NCI-H146 treated with DMSO at 0.1 percent for 48 hours (cell line): Measurements from ENCODE around the gene GPSM1.
A peak's percentile ranks its signal among the peaks of the same experiment; 100 is the strongest.

Experiments
- DNase-seq: peaks from one replicate; lab custom pipeline; 2025; ENCODE audit not compliant: unreplicated experiment; lab: John Stamatoyannopoulos, UW

GPSM1 gene

GRCh38 chr9:136358888-136359287 is 31.5 kb downstream of the GPSM1 start:
- DNase-seq: no peak

- no peak for DNase-seq
Measured at GRCh38 chr9:136359774-136360718, 32.7 kb downstream of the GPSM1 start.

DNA sequence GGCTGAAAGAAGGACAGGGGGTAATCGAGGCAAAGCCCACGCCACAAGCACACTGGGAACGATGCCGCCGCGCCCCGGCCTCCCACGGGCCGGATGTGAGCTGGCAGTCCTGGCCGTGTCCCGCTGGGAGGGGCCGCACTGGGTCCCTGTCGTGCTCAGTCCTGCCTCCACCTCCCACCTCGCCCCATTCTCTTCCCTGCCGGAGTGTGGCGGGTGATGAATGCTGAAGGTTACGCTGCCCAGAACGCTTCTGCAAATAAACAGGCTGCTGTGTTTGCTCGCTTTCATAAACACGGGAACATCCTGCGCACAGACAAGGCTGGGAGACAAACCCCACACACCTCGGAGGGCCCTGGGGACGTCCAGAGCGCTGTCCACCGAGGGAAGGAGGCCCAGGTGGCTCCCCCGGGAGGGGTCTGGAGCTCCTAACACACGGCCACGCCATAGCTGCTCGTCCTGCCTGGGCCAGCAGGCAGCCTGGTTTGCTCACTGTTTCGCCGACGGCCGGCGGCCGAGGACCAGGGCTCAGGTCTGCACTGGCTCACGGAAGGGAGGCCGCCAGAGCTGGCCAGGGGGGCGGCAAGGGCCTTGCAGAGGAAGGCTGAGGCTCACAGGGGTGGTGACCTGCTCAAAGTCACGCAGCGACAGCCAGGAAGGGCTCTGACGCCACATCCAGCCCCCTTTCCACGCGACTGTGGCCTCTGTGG is 33.9 kb downstream of the GPSM1 start:
- DNase-seq: no peak

- DNase-seq: no peak
Measured at GRCh38 chr9:136361754-136362449, 34.6 kb downstream of the GPSM1 start.

- no peak for DNase-seq
Measured at GRCh38 chr9:136362450-136362784, 35.1 kb downstream of the GPSM1 start.

- DNase-seq: peak; percentile 62
Measured at GRCh38 chr9:136363106-136363948, 36.0 kb downstream of the GPSM1 start, which contains the start of gene DNLZ. TSS of gene DNLZ (minus strand) at chr9:136363744. CDS start at chr9:136363714, 30 bp downstream.

GRCh38 chr9:136363949-136364748 is 36.8 kb downstream of the GPSM1 start:
- DNase-seq: peak; percentile 24

DNA sequence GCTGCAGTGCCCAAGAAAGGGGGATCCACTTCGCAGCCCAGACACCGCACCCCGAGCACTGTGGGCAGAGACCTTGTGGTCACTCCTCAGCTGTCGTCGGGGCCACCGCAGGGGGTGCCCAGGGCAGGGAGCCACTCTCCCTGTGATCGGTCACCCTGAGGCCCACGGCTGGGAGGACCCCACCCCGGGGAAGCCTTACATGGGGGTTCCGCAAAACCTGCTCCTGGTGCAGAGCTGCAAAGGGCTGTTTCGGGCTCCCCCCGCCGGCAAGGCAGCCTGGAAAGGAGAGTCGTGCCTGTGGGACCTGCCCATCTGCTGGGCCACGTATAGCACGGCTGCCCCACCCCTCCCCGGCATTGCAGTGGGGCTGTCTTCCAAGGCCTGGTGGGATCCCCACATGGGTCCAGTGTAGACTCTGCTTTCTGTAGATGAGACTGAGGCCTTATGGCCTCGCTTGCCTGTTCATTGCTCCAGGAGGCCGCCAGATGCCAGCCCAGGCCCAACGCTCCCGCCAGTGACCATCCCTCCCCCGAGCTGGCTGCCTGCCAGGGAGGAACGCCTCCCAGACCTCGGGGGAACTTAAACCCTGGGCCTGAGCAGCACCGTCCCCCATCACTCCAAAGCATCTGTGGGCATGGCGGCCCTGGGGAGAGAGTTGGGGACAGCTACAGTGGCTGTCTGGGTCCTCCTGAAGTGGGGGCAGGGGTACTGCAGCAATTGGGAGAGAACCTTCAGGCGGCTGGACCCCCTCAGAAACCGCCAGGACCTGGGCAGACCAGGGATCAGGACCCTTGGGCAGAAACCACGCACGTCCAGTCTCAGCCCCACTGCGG is 37.8 kb downstream of the GPSM1 start:
- no peak for DNase-seq

DNA sequence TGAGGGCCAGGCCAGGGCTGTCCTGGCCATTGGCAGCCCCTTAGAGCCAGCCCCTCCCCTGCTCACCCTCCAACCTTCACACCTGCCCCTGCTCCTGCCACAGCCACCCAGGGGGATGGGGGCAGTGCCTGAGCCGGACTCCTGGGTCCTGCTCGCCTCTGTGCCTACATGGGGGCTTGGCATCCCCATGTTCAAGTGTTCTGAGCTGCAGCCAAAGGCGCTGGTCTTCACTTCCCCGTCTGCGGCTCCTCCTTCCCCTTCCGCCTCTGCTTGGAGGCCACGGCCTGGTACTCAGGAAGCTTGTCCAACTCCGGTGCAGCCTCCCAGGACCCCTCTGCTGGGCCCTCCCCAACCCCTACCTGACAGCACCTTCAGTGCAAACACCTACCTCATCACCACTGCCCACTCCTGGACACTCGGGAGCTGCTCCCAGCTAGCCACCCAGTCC is 38.5 kb downstream of the GPSM1 start:
- DNase-seq: no peak

DNA sequence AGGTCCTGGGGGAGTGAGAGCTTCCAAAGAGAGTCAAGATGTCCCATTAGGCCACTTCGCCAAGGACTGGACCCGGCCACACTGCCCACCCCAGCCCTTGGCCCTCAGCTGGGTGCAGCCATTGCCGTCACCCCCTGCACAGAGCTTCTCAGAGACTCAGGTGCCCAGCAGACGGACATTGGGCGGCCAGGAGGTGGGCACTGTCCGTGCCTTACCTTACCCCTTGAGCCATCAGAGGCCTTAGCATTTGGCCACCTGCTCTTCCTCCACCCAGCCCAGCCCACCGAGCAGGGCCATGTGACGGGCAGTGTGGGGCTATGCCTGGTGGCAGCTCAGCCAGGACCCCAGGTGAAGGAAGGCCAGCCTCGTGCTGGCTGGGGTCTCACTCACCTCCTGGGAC is 39.5 kb downstream of the GPSM1 start:
- DNase-seq: no peak

GRCh38 chr9:136367296-136368145 is 40.2 kb downstream of the GPSM1 start:
- no peak for DNase-seq

GRCh38 chr9:136368190-136368589 is 40.9 kb downstream of the GPSM1 start:
- DNase-seq: no peak

GRCh38 chr9:136370037-136370436 is 42.7 kb downstream of the GPSM1 start:
- no peak for DNase-seq

DNA sequence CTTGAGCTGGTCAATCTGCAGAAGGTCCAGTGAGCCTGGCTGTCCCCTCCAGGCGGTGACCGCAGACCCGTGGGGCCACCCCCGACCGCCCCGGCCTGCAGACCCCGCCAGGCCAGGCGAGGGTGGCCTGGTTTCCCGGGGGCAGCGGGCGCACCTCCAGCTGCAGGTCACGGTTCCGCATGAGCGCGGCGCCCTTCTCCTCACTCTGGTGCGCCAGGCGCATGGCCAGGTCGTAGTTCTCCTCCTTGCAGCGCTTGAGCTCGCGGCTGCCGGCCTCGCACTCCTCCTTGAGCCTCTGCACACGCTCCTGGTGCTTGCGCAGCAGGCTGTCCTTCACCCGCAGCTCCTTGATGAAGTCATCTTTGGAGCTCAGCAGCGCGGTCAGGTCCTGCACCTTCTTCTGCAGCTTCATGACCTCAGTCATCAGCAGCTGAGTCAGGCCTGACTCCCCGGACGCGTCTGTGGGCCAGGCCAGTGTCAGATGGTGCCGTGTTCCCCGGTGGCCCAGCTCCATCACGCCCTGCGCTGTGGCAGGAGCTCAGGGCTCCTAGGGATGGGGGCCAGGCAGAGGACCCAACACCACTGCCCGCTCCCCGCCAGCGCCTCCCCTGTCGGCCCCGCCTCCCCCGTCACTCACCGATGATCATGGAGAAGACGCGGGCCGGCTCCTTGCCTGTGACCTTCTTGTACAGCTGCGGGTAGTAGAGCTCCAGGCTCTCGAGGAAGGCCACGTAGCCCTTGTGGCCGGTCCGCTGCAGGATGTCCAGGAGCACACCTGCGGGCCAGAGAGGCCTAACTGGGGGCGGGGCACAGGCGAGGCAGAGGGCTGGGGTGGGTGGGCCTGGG is 43.6 kb downstream of the GPSM1 start:
- DNase-seq: no peak

- DNase-seq: no peak
Measured at GRCh38 chr9:136371533-136371880, 44.2 kb downstream of the GPSM1 start.

GRCh38 chr9:136372006-136372405 is 44.7 kb downstream of the GPSM1 start:
- DNase-seq: no peak
